Measurements from ENCODE around the gene C1orf74. TPM values are rescaled to one million over a fixed set of nuclear protein-coding genes. Genes with fewer than 3 reads are reported as not detected.

The C1orf74 gene
- total RNA-seq (2022; extraction: Qiagen RNA extraction), result 1.1 to 1.9 TPM (median 1.6 TPM) in 5 replicates

DNA sequence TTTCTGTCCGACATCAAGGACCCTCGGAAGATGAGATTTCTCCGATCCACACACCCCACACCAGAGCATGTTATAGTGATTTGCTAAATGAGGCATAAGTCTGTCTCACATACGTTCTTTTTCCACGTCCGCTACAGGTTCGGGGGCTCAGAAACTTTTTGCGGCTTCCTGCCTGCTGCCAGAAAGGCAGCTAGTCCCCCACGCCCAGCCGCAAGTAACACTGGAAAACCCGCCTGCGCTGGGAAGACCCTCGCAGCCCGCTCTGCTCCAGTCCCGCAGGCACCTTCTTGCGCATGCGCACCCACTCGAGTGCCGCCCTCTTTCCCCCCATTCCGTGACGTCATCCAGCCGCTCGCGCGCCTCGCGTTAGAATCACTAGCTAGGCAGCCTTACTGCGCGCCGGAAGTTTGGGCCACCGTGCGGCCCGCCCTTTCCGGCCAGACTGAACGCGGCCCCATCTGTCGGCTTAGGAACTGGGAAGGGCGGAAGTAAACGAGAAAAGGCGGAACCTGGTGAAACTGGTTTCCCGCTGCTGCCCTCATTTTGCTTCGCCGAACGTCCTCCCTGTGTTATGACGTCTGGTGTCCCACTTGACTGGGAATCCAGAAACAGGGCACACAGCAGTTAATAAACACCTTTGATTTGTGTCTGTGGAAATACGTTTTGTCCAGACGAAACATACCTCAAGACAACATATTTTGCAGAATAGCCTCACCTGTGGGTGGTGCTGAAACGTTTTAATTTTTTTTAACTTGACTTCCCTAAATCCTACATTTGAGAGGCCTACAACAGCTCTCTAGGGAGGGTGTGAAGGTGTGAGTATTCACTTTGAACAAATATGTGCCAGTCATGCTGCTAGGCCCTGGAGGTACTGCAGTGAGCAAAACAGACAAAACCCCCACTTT, at the start of gene C1orf74:
Gene C1orf74, minus strand, starts transcription at position 295 of the 905 bp plus-strand sequence. CDS start 925 bp downstream, outside the sequence.

DNA sequence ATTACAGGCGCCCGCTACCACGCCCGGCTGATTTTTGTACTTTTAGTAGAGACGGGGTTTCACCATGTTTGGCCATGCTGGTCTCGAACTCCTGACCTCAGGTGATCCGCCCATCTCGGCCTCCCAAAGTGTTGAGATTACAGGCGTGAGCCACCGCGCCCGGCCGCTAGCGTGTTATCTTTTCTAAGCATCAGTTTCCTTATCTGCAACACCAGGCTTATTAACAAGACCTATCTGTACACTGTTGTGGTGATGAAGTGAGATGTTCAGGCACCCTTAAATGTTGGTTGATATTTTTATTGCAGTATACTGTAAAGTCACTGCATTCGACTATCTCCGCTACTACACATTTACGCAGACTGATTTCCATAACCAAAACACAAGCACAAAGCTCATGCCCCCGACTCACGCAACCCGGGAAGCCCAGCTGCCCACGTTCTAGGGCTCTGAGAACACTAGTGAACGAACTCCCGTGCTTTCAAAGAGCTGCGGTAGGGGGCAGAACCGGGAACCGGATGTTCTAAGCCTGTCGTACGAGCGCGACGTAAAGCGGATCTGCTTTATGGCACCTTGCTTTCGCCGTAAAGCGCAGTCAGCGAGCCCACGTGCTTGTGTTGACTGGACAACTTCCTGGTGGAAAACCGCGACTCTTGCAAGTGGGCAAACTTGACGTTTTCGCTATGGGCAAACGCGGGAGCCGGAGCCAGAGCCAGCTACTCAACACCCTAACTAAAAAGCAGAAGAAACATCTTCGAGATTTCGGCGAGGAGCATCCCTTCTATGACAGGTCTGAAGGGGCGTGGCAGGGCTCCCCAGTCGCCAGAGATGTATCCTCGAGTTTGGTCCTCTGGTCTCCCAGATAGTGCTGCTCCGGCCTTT, 43.3 kb upstream of the C1orf74 start, which contains the start of gene UTP25:
Gene UTP25, plus strand, starts transcription at position 589 of the 879 bp plus-strand sequence. Its CDS starts 92 bp downstream, at position 681.

DNA sequence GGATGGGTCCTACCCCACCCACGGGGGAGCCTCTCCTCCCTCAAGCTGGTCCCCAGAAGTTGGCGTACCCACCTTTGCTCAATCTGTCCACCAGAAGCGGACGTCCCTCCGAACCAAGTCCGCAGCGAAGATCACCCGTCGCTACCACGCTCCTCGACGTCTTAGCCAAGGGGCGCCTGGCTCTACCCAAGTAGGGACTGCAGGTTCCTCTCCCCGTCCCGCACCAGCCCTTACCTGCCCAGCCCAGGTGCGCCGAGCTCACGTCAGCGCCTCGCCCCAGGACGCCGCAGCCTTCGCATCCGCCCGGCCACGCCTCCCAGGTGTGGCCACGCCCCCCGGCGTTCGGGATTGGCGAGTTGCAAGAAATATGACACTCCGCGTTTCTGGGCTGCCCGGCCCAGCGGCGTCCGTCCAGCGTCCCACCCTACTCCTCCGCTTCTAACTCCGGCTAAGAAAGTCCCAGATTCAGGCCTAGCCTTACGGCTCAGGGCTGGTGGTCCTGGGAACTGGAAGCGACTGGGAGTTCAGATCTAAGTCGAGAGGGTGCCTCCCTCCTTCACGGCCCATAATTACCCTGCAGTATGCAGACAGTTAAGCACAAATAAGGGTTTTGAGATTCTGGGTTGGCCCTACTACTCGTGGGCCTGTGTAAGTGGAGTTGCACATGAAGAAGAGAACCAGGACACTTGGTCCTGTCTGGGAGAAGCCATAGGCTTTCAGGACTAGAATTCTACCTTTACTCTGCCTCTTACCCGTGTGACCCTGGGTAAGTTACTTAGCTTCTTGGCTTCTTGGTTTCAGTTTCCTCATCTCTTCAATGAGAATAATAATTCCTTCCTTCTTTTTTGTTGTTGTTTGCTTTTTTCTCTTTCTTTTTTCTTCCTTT, 21.8 kb upstream of the C1orf74 start, which contains the start of gene IRF6:
Gene IRF6, minus strand, starts transcription at position 268 of the 886 bp plus-strand sequence. CDS start 4,729 bp downstream, outside the sequence.

DNA sequence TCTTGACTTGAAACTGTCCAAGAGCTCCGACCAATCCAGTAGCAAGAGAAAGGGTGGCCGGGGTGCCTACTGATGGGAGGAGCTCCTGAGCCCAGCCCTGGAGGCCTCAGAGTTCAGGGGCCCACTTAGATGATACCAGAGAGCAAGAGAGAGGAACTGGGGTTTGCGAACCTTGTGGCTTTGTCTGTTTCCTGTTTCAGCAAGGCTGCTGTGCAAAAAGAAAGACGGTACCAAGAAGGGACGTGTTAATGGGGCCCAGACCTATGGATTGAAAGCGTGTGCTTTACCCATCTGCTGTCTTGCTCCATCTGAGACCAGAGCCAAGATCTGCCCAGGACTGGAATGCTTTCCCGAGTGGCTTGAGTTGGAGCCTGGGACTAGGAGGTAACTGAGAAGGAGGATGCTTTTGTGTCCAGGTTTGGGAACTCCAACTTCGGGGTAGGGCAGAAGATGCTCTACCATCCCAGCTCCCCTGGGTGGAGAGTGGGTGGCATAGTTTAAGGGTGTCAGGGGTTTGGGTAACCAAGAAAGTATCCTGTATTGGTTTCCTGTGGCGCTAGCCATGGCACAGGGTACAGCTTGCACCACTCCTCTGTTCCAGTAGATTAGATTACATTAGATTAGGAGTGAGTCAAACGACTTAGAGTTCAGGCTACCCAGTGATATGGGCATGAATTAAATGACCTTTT, 28.3 kb downstream of the C1orf74 start, which contains the start of gene TRAF3IP3:
Gene TRAF3IP3, plus strand, starts transcription at position 128 of the 689 bp plus-strand sequence. CDS start 3,987 bp downstream, outside the sequence.

Other genes starting within 250 kb of the C1orf74 start
- 0.14 to 0.37 TPM (median 0.30 TPM) in 5 replicates for gene CAMK1G, start 200.8 kb downstream of the C1orf74 start, total RNA-seq (2022; extraction: Qiagen RNA extraction)
- 20.5 to 25.5 TPM (median 22.0 TPM) in 5 replicates for gene LAMB3, start 132.1 kb downstream of the C1orf74 start, total RNA-seq (2022; extraction: Qiagen RNA extraction)
- gene G0S2, start 109.1 kb downstream of the C1orf74 start, total RNA-seq (2022; extraction: Qiagen RNA extraction), result 2.7 to 3.3 TPM (median 3.0 TPM) in 5 replicates
- 0.12 to 0.14 TPM in 2 of 5 replicates, not detected in the others for gene HSD11B1, start 79.7 kb downstream of the C1orf74 start, total RNA-seq (2022; extraction: Qiagen RNA extraction)
- not detected in 5 replicates for gene TRAF3IP3, start 28.5 kb downstream of the C1orf74 start, total RNA-seq (2022; extraction: Qiagen RNA extraction)
- 0.06 to 0.14 TPM (median 0.10 TPM) in 5 replicates for gene IRF6, start 21.6 kb upstream of the C1orf74 start, total RNA-seq (2022; extraction: Qiagen RNA extraction)
- gene UTP25, start 43.4 kb upstream of the C1orf74 start, total RNA-seq (2022; extraction: Qiagen RNA extraction), result 9.4 to 12.1 TPM (median 11.3 TPM) in 5 replicates
- gene SYT14, start 153.7 kb upstream of the C1orf74 start, total RNA-seq (2022; extraction: Qiagen RNA extraction), result 0.02 to 0.06 TPM (median 0.06 TPM) in 5 replicates

Measured in A549 treated with CORT108297 at 1 μM for 4 hours (cell line).